Subcutaneous adipose tissue (tissue), 4 donors: ENCODE results near the gene ZFC3H1. TPM values are rescaled to one million over a fixed set of nuclear protein-coding genes. Genes with fewer than 3 reads are reported as not detected.

Experiments used
- CTCF ChIP-seq: fragments of 450-650 bp; IDR thresholded peaks from one replicate; pipeline ENCODE4 v1.5.1; 2016; ENCODE audit warnings: low read depth, mild to moderate bottlenecking, control low read depth, antibody characterized with exemption, moderate library complexity
- small RNA-seq: library from RNA; depleted of rRNA; stranded (forward); fragments of <200 nt; gene quantifications from one replicate; pipeline ENCODE3, GENCODE V24; 2016
- total RNA-seq, 4 donors: library from RNA; depleted of rRNA; stranded (reverse); fragments of >200 nt; gene quantifications; one replicate each; pipeline ENCODE4 v1.1.0, GENCODE V29; 2016

ZFC3H1 gene
- total RNA-seq, 4 donors from 2014 or later = 68.7 to 117 (median 83.4) TPM

GRCh38 chr12:71565535-71565934 lies 98.1 kb downstream of the ZFC3H1 start:
- TF ChIP-seq CTCF = no peak

GRCh38 chr12:71562676-71563595 lies 100.7 kb downstream of the ZFC3H1 start:
- TF ChIP-seq CTCF = no peak

Small RNA genes lying within 50 kb of the gene (small RNA-seq; reads per million reads assigned to genes)
- gene RF00560 = not detected

Other genes with a start within 250 kb of the ZFC3H1 start
- gene LGR5, start 224.1 kb downstream of the ZFC3H1 start, total RNA-seq = under 1 TPM; 0.17 to 0.88 (median 0.35) TPM
- gene THAP2, start 453 bp upstream of the ZFC3H1 start, total RNA-seq = 1 to 10 TPM; 1.5 to 3.9 (median 2.2) TPM
- gene TMEM19, start 22.2 kb upstream of the ZFC3H1 start, total RNA-seq = 10 to 100 TPM; 19.6 to 31.4 (median 21.6) TPM
- 10 to 100 TPM; 14.1 to 26.6 (median 18.0) TPM for gene RAB21, start 91.0 kb upstream of the ZFC3H1 start, total RNA-seq
- gene TBC1D15, start 175.9 kb upstream of the ZFC3H1 start, total RNA-seq = 10 to 100 TPM; 70.1 to 86.8 (median 72.9) TPM